ENCODE data around the gene PTPRG. TPM values are rescaled to one million over a fixed set of nuclear protein-coding genes. Genes with fewer than 3 reads are reported as not detected.

PTPRG gene
- total and polyA plus RNA-seq, 10 of the 15 experiments (the other 5 are each of a cell fraction or from before 2014, with no cell fraction given) = 0.29 to 20.7 (median 1.4) TPM

DNA sequence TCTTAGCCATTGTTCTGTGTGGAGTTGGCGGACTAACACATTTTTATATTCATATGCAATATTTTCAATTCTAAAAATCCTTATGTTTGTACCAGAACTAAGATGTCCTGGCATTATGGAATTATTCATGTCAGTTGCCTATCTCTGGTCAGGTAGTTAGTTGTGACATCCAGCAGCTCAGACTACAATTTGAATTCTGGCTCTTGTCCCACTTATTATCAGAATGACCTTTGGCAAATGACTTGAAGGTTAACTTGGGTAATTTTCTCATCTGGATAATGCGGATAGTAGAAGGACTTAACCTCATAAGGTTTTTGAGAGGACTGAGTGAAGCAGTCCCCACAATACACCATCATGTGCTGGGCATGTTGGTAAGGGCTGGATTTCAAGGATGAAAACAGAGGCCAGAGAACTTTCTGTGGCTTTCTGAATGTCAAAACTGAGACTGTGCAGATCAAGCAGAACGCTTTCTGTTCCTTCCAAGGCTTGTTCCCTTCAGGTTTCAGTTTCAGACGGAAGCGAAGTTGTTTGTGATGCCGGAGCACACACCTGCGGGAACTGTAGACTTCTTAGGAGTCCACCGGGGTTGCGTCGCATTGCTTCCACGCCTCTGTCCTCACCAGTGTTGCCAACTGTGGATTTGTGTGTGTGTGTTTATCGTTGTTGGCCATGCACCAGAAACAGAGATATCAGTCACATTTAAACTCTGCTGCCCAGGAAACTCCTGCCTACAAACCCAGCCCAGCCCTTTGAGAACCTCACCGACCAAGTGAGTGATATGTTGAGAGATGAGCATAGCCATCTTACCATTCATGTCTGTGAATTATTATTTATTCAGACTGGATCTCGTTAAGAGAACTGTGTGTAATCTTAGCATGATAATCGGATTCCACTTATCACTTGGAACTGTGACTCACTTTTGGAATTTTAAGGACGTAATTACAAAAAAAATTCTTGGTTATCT lies 76.0 kb downstream of the PTPRG start (continued):
- TF ChIP-seq, protein P1, sequence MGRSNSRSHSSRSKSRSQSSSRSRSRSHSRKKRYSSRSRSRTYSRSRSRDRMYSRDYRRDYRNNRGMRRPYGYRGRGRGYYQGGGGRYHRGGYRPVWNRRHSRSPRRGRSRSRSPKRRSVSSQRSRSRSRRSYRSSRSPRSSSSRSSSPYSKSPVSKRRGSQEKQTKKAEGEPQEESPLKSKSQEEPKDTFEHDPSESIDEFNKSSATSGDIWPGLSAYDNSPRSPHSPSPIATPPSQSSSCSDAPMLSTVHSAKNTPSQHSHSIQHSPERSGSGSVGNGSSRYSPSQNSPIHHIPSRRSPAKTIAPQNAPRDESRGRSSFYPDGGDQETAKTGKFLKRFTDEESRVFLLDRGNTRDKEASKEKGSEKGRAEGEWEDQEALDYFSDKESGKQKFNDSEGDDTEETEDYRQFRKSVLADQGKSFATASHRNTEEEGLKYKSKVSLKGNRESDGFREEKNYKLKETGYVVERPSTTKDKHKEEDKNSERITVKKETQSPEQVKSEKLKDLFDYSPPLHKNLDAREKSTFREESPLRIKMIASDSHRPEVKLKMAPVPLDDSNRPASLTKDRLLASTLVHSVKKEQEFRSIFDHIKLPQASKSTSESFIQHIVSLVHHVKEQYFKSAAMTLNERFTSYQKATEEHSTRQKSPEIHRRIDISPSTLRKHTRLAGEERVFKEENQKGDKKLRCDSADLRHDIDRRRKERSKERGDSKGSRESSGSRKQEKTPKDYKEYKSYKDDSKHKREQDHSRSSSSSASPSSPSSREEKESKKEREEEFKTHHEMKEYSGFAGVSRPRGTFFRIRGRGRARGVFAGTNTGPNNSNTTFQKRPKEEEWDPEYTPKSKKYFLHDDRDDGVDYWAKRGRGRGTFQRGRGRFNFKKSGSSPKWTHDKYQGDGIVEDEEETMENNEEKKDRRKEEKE (IDR thresholded peaks at IDR 0.05) = no peak
- 0 out of 2 replicates have a peak, but pooled peaks have one; percentile 46 for TF ChIP-seq ESRRA (IDR thresholded peaks at IDR 0.05; ENCODE audit: low read length)
- TF ChIP-seq FOXK2 (IDR thresholded peaks at IDR 0.05) = no peak
- TF ChIP-seq HDGF (IDR thresholded peaks at IDR 0.05) = 0 out of 2 replicates have a peak, but pooled peaks have one; percentile 28
- TF ChIP-seq ZNF622 (IDR thresholded peaks at IDR 0.05) = no peak
- no peak for TF ChIP-seq KAT2A (conservative IDR thresholded peaks at IDR 0.05; ENCODE audit: control insufficient read depth, low read depth, low read length)
- no peak for TF ChIP-seq RB1 (IDR thresholded peaks at IDR 0.05; ENCODE audit: borderline replicate concordance)
- TF ChIP-seq, protein P2, sequence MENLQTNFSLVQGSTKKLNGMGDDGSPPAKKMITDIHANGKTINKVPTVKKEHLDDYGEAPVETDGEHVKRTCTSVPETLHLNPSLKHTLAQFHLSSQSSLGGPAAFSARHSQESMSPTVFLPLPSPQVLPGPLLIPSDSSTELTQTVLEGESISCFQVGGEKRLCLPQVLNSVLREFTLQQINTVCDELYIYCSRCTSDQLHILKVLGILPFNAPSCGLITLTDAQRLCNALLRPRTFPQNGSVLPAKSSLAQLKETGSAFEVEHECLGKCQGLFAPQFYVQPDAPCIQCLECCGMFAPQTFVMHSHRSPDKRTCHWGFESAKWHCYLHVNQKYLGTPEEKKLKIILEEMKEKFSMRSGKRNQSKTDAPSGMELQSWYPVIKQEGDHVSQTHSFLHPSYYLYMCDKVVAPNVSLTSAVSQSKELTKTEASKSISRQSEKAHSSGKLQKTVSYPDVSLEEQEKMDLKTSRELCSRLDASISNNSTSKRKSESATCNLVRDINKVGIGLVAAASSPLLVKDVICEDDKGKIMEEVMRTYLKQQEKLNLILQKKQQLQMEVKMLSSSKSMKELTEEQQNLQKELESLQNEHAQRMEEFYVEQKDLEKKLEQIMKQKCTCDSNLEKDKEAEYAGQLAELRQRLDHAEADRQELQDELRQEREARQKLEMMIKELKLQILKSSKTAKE (IDR thresholded peaks at IDR 0.05; ENCODE audit: low read depth, poor library complexity, severe bottlenecking) = peak; percentile 66
- TF ChIP-seq PML (IDR thresholded peaks at IDR 0.05; ENCODE audit: low read length) = no peak
- no peak for TF ChIP-seq PAX8 (IDR thresholded peaks at IDR 0.05)
- no peak for TF ChIP-seq JUND (IDR thresholded peaks at IDR 0.05; ENCODE audit: low read depth, low read length)
- TF ChIP-seq ZBTB4 (CRISPR knock-in tag; IDR thresholded peaks at IDR 0.05) = no peak
- TF ChIP-seq MTA3 (IDR thresholded peaks at IDR 0.05; ENCODE audit: borderline replicate concordance, low read length) = no peak
- TF ChIP-seq MEF2B (IDR thresholded peaks at IDR 0.05; ENCODE audit: partially characterized antibody, poor library complexity, severe bottlenecking) = peak; percentile 4
- 0 out of 2 replicates have a peak, but pooled peaks have one; percentile 46 for TF ChIP-seq ZNF24 (IDR thresholded peaks at IDR 0.05)
- no peak for TF ChIP-seq RELA (IDR thresholded peaks at IDR 0.05; ENCODE audit: borderline replicate concordance, partially characterized antibody)
- no peak for TF ChIP-seq SRF (IDR thresholded peaks at IDR 0.05; ENCODE audit: low read depth in 2 of 2, low read length in 2 of 2)
- peak; percentile 77; the same call in 1 of the 2 replicates for TF ChIP-seq TCF12 (IDR thresholded peaks at IDR 0.05; ENCODE audit: low read depth, low read length)
- TF ChIP-seq, protein P3, sequence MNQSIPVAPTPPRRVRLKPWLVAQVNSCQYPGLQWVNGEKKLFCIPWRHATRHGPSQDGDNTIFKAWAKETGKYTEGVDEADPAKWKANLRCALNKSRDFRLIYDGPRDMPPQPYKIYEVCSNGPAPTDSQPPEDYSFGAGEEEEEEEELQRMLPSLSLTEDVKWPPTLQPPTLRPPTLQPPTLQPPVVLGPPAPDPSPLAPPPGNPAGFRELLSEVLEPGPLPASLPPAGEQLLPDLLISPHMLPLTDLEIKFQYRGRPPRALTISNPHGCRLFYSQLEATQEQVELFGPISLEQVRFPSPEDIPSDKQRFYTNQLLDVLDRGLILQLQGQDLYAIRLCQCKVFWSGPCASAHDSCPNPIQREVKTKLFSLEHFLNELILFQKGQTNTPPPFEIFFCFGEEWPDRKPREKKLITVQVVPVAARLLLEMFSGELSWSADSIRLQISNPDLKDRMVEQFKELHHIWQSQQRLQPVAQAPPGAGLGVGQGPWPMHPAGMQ (IDR thresholded peaks at IDR 0.05; ENCODE audit: borderline replicate concordance) = no peak
- no peak for TF ChIP-seq ZNF384 (IDR thresholded peaks at IDR 0.05; ENCODE audit: borderline replicate concordance, low read depth, low read length)
